GM19099 (cell line): ENCODE data around the gene TEKT5.

Source experiments
- POLR2A ChIP-seq: IDR thresholded peaks from 3 replicates; pipeline ENCODE4 v1.6.1; 2011; ENCODE audit warnings: low read depth; ENCODE audit not compliant: insufficient read length; ENCODE audit errors: extremely low read depth

TEKT5 gene

DNA sequence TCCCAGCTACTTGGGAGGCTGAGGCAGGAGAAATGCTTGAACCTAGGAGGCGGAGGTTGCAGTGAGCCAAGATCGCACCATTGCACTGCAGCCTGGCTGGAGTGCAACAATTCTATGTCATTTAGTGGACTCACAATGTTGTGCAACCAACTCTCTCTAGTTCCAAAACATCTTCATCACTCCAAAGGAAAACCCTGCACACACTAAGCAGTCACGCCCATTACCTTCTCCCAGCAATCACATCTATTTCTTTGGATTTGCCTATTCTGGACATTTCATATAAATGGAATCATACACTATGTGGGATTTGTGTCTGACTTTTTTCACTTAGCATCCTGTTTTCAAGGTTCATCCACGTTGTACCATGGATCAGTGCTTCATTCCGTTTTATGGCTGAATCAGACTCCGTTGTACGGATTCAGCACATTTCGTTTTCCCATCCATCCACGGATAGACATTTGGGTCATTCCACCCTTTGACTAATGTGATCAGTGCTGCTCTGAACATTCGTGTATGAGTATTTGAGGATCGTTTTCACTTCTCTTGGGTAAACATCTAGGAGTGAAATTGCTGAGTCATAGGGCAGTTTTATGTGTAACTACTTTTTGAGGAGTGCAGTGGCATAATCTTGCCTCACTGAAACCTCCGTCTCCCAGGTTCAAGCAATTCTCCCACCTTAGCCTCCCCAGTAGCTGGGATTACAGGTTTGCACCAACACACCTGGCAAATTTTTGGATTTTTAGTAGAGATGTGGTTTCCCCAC lies 69.0 kb downstream of the TEKT5 start:
- no peak for TF ChIP-seq POLR2A

DNA sequence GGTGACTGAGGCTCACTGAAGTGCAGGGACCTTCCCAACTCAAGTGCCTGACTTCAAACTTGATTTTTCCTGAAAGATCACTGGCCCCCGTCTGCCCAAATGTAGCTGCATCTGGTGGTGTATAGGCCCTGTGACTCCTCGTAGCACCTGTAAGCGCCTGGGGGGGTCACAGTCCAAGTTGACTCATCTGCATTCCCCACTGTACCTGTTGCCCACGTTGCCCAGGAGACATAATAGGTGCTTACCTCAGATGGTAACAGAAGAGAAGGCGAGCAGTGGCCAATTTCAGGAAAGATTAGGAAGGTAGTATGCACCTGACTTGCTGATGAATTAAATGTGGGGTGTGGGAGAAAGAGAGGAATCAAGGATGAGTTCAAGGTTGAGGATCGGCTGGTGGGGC lies 70.2 kb downstream of the TEKT5 start:
- TF ChIP-seq POLR2A, result no peak

DNA sequence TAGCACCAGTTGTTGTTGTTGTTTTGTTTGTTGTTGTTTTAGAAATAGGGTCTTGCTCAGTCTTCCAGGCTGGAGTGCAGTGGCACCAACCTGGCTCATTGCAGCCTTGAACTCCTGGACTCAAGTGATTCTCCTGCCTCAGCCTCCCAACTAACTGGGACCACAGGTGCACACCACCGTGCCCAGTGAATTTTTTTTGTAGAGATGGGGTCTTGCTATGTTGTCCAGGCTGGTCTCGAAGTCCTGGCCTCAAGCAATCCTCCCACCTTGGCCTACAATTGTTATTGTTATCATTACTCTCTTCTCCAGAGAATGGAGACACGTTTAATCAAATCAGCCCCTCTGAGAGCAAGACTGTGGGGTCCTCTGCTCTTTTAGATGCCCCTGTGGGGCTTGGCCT lies 71.7 kb downstream of the TEKT5 start:
- no peak for TF ChIP-seq POLR2A

DNA sequence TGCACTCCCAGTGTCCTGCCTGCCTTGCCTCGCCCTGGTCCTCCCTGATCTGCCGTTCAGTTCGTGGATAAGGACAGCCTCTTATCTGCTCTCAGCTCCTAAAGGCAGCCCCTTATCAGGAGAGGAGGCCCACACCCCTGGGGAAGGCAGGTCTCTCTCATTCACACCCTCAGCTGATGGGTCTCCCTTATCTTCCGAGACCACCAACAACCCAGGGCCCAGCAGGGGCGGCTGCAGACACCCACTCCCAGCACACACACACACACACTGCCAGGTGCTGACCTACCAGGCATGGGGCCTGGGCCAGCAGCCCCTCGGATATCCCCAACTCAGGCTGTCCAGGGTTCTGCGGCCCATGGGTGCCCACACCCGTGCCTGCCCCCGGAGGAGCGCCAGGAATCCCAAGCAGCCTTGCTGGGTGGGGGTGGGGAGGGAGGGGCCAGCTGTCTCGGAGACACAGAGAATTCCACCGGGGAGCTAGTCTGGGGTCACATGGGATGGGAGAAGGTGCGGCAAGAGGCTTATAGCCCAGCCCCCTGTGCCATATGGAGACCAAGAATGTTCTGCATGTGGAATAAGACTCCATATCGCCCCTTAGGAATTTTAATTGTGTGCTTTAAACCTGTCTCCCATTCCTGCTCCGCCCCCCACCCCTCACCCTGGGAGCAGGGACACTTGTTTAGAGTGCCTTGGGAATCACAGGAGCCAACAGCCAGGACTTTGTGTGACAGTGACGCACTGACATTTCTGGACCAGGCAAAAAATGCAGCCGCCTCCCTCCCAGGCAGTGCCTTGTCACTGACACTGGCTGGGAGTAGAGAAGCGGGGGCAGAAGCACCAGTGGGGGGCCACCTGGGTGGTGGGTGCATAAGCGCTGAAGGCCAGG lies 72.5 kb downstream of the TEKT5 start:
- no peak for TF ChIP-seq POLR2A

DNA sequence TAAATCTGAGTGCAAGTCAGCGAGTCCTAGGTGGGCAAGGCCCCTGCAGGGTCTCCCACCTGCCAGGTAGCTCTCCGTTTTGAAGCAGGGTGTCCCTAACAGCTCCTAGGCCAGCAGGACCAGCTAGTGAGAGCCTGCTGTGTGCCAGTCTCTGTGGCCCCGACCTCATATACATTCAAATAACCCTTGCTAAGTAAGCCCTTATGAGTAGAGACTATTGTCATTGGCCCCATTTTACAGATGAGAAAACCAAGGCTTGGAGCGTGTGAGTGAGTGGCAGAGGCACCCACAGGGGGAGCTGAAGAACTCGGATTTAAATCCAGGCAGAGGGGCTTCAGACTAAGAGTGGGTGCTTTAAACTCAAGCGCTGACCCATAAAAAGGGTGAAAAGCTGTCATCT lies 74.6 kb downstream of the TEKT5 start:
- TF ChIP-seq POLR2A, result no peak

DNA sequence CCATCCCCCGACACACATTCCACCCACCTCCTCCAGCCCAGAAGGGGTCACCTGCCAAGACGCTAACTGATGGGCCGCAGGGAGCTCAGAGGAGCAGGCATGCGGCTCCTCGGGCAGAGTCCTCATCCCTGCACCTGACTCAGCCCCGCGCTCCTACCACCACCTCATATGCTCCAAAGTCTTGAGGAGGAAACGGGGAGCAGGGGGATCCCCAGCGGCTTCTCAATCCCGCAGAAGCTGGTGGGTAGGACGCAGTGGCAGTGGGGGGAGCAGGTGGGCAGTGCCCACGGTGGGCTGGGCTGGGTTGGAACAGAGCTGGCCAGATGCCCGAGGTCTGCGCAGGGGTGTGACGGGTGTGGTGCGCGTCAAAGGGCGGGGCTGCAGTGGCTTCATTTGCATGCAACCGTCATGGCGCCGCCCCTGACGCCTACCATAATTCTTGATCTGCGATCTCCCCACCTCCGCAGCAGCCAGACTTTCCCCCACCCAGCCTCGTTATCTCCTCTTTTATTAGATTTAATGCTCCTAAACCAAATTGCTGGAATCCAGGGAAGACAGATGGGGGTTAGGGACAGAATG lies 75.4 kb downstream of the TEKT5 start:
- no peak for TF ChIP-seq POLR2A

DNA sequence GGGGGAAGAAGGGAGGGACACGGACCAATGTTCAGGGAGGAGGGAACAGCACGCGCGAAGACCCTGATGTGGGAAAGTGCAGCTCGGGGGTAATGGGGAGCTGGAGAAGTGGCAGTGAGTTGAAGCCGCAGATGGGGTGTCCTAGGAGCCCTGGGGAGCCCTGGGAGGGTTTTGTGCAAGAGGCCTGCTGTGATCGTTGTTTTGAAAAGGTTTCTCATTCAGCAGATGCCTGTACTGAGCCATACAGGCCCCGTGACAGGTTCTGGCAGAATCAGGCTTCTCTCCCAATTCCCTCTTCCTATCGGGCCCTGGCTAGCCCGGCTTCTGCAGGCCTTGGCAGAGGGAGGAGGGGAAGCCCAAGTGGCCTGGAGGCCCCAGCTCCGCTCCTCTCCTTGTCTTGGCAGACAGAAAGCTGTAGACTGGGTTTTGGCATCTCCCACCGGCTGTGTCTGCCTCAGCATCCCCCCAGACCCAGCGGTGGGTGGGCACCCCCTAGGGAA lies 76.0 kb downstream of the TEKT5 start:
- TF ChIP-seq POLR2A, result no peak

DNA sequence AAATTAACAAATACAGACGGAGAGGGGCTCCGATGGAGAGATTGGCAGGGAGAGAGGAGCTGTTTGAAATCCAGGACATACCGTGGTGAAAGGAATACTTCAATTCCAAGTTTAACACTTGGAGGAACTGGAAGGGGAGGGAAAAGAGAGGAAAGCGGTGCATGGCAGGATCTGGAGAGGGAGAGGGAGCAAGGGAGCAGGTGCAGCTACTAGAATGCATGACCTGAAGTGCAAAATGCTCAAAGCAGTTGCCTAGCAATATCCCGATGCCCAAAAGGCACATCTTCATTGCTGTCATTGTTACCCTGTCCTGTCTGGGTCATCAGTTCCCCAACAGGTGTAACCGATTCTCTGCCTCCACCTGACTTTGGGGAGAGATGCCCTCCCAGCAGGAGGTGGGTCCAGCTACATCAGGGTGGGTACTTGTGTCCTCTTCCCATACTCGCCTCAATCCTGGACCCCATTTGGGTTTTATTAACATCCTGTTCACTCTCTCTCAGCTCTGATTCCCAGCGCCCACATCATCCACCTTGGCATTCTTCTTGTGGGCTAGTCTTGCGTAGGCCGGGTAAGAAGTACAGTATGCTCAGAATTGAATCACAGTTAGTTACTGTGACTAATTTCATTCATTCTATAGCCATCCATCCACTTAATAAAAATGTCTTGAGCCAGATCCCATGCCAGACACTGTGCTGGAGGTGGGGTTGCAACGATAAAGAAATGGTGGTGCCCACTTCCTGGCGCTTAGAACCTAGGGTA lies 76.9 kb downstream of the TEKT5 start:
- no peak for TF ChIP-seq POLR2A

DNA sequence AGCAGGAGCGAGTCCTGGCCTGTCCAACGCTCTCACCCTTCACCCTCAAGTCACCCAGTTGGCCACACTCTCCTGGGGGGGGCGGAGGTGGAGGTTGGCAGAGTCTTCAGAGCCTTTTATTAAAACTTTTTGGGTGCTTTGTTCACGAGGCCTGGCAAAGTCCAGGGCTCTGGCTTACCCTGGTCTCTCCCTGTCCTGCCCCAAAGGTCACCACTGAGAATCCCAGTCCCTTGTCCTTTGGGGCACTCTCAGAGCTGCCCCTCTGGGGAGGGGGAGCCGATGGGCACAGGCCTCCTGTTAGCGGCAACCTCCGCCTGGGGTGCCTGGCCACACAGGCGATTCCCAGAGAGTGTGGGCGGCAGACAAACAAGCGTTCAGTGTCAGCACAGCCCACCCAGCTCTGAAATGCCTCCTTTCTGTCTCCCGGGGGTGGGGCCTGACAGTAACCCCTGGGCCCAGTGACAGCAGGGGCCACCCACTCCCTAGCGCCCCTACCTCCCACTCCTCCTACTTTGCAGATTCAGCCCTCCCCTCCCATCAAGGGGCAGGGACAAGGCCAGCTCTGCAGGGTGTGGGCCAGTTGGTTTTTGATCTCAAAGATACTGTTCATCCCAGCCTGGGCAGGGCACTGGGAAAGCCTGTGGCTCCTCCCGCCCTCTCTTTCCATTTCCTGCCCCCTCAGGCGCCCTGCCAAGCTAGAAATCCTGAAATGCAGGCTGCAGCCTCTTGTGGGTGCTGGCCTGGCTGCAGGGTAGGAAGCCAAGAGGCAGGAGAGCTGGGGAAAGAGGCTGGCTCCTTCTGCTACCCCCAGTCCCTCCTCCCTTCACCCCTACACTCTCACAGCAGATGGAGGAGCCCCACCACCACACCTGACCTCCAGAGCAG lies 77.7 kb downstream of the TEKT5 start:
- no peak for TF ChIP-seq POLR2A

DNA sequence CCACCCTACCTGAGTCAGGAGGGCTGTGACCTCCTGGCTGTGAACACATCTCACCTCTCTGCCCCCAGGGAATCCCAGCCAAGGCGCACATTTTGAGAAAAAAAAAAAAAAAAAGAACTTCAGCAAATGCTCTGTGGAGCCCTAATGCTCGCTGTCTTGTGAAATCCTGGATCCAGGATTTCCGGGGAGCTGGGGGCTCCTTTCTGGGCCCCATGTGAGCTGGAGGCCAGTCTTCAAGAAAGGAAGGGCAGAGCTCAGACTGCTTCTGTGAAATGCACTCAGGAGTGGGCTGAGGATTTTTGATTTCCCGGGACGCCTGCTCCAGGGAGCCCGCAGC lies 78.3 kb downstream of the TEKT5 start:
- TF ChIP-seq POLR2A, result no peak

DNA sequence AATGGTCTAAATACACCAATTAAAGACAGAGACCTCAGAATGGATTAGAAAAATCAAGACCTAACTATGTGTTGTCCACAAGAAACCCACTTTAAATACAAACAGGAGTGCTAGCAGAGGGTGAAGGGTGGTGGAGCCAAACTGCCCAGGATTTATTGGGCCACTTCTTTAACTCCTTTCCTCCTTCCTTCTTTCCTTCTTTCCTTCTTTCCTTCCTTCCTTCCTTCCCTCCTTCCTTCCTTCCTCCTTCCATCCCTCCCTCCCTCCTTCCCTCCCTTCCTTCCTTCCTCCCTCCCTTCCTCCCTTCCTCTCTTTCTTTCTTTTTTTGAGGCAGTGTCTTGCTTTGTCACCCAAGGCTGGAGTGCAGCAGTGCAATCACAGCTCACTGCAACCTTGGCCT lies 80.0 kb downstream of the TEKT5 start:
- no peak for TF ChIP-seq POLR2A

DNA sequence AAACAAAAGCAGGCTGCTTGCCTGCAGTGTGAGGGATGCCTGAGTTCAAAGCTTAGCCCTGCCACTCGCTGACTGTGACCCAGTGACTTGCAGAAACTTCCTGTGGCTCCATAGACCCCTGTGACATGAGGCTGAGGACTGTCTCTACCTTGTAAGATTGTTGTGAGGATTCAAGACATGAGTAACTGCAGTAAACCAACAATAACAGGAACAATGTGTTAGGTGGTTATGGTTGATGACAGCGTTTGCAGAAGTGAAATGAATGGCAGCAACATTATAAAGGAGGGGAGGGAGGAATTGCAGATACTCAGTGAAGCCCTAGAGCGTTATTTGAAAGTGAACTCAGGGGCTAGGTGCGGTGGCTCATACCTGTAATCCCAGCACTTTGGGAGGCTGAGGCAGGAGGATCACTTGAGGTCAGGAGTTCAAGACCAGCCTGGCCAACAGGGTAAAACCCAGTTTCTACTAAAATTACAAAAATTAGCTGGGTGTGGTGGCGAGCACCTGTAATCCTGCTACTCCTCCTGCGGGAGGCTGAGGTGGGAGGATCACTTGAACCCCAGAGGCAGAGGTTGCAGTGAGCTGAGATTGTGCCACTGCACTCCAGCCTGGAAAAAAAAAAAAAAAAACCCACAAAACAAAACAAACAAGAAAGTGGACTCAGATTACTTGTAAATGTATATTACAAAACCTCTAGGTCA lies 80.8 kb downstream of the TEKT5 start:
- no peak for TF ChIP-seq POLR2A

DNA sequence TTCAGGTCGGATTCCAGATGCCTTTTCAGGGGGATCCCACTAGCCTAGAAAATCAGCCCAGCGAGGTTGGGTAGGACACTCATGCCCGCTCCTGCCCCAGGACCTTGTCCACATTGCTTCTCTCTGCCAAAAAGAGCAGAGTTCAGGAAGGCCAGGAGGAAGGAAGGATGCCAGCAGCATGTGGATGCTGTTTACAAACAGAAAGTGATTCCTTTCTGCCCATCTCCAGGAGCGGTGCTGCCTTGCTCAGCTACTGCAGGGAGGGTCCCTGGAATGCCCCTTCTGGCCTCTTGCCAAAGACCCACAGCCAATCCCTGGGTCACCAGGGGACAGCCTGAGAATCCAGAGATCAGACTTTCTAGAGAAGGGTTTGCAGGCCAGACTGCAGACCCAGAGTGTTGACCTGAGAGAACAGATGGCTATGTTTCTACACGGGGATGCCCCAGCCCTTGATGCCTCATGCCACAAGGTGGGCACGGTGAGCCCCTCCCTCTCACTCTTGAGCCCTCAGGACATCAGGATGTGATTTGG lies 82.0 kb downstream of the TEKT5 start:
- TF ChIP-seq POLR2A, result no peak
